ENCODE measurements around the gene ADK. TPM values are rescaled to one million over a fixed set of nuclear protein-coding genes. Genes with fewer than 3 reads are reported as not detected.

The ADK gene
- total RNA-seq, 1 experiment from 2014 or later: 66.6 TPM

- TF ChIP-seq, protein P1, sequence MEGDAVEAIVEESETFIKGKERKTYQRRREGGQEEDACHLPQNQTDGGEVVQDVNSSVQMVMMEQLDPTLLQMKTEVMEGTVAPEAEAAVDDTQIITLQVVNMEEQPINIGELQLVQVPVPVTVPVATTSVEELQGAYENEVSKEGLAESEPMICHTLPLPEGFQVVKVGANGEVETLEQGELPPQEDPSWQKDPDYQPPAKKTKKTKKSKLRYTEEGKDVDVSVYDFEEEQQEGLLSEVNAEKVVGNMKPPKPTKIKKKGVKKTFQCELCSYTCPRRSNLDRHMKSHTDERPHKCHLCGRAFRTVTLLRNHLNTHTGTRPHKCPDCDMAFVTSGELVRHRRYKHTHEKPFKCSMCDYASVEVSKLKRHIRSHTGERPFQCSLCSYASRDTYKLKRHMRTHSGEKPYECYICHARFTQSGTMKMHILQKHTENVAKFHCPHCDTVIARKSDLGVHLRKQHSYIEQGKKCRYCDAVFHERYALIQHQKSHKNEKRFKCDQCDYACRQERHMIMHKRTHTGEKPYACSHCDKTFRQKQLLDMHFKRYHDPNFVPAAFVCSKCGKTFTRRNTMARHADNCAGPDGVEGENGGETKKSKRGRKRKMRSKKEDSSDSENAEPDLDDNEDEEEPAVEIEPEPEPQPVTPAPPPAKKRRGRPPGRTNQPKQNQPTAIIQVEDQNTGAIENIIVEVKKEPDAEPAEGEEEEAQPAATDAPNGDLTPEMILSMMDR (IDR thresholded peaks at IDR 0.05; ENCODE audit: unreplicated experiment): no peak
- peaks cover 12% of the 10 kb centered on the region for H3K9me3 Mint-ChIP-seq (ENCODE audit: low read depth, unreplicated experiment)
- intact Hi-C loops (cut with micrococcal nuclease; ENCODE audit: unreplicated experiment): no loop called here
- H3K4me3 Mint-ChIP-seq (ENCODE audit: low read depth, unreplicated experiment): no peak overlapping the region
- no peaks in the 10 kb centered on the region for H3K36me3 Mint-ChIP-seq (ENCODE audit: insufficient read depth, unreplicated experiment)
- H3K27ac Mint-ChIP-seq (ENCODE audit: unreplicated experiment): no peak overlapping the region
- BruUV-seq (replicated peaks): no TSS peak
- CTCF ChIA-PET: no interaction called here
- no peaks in the 10 kb centered on the region for H3K27me3 Mint-ChIP-seq (ENCODE audit: unreplicated experiment)
- DNase-seq: no peak
- peaks cover 15% of the 10 kb centered on the region for H3K4me1 Mint-ChIP-seq (ENCODE audit: low read depth, unreplicated experiment)
These were observed 210.7 kb downstream of the ADK start for GRCh38 chr10:74361678-74362077.

DNA sequence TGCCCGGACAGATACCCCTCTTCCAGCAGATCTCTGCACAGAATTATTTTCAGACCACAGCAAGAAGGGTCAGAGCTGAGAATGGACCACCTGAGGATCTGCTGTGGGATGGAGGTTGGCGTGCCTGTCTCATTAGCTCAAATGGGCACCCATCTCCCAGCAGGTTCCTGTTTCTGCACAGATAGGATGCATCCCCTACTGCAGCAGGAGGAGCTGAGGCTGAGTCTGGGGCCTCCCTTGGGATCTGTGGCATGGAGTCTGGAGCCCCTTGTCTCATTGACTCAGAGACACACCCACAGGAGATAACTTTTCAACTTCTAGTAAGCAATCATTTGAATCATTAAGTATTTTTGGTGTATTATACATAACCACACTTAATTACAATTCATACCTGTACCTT is 212.7 kb downstream of the ADK start:
- CTCF ChIA-PET: interaction anchor here (0.7 kb wide), 1 partner anchor 99 kb away, joined by 5 read pairs; no protein-coding TSS in a partner anchor

GRCh38 chr10:74365109-74365508 is 214.1 kb downstream of the ADK start:
- BruUV-seq (replicated peaks): no TSS peak
- Mint-ChIP-seq H3K36me3 (ENCODE audit: insufficient read depth, unreplicated experiment) (no peaks in the 10 kb centered on the region), H3K27me3 (ENCODE audit: unreplicated experiment) (no peaks in the 10 kb centered on the region), H3K9me3 (ENCODE audit: low read depth, unreplicated experiment) (peaks cover 12% of the 10 kb centered on the region), H3K4me1 (ENCODE audit: low read depth, unreplicated experiment) (peaks cover 15% of the 10 kb centered on the region), H3K4me3 (ENCODE audit: low read depth, unreplicated experiment) (no peak overlapping the region), H3K27ac (ENCODE audit: unreplicated experiment) (no peak overlapping the region)
- DNase-seq: no peak
- intact Hi-C loops (cut with micrococcal nuclease; ENCODE audit: unreplicated experiment): no loop called here
- CTCF ChIA-PET: interaction anchor here (0.6 to 0.7 kb wide), 4 partner anchors 79 to 406 kb away, joined by 3 to 6 read pairs (median 4); no protein-coding TSS in a partner anchor
- TF ChIP-seq, protein P1 (IDR thresholded peaks at IDR 0.05; ENCODE audit: unreplicated experiment): no peak

More for the DNA sequence above, 212.7 kb downstream of the ADK start:
- Mint-ChIP-seq H3K4me1 (ENCODE audit: low read depth, unreplicated experiment) (peaks cover 15% of the 10 kb centered on the region), H3K27ac (ENCODE audit: unreplicated experiment) (no peak overlapping the region), H3K27me3 (ENCODE audit: unreplicated experiment) (no peaks in the 10 kb centered on the region), H3K9me3 (ENCODE audit: low read depth, unreplicated experiment) (peaks cover 12% of the 10 kb centered on the region), H3K4me3 (ENCODE audit: low read depth, unreplicated experiment) (no peak overlapping the region), H3K36me3 (ENCODE audit: insufficient read depth, unreplicated experiment) (no peaks in the 10 kb centered on the region)
- TF ChIP-seq, protein P1 (IDR thresholded peaks at IDR 0.05; ENCODE audit: unreplicated experiment): no peak
- intact Hi-C loops (cut with micrococcal nuclease; ENCODE audit: unreplicated experiment): no loop called here
- no TSS peak for BruUV-seq (replicated peaks)
- DNase-seq: no peak

DNA sequence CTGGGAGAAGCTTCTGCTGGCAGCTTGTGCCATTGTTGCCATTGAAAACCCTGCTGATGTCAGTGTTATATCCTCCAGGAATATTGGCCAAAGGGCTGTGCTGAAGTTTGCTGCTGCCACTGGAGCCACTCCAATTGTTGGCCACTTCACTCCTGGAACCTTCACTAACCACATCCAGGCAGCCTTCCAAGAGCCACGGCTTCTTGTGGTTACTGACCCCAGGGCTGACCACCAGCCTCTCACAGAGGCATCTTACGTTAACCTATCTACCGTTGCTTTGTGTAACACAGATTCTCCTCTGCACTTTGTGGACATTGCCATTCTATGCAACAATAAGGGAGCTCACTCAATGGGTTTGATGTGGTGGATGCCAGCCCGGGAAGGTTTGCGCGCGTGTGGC is 220.7 kb downstream of the ADK start:
- Mint-ChIP-seq H3K36me3 (ENCODE audit: insufficient read depth, unreplicated experiment) (no peaks in the 10 kb centered on the region), H3K4me3 (ENCODE audit: low read depth, unreplicated experiment) (no peak overlapping the region), H3K27me3 (ENCODE audit: unreplicated experiment) (no peaks in the 10 kb centered on the region), H3K4me1 (ENCODE audit: low read depth, unreplicated experiment) (no peaks in the 10 kb centered on the region), H3K27ac (ENCODE audit: unreplicated experiment) (no peak overlapping the region), H3K9me3 (ENCODE audit: low read depth, unreplicated experiment) (no peaks in the 10 kb centered on the region)
- intact Hi-C loops (cut with micrococcal nuclease; ENCODE audit: unreplicated experiment): no loop called here
- TF ChIP-seq, protein P1 (IDR thresholded peaks at IDR 0.05; ENCODE audit: unreplicated experiment): no peak
- BruUV-seq (replicated peaks): no TSS peak
- CTCF ChIA-PET: no interaction called here
- DNase-seq: no peak
